ENCODE results near the gene LRRC71.

LRRC71 gene

GRCh38 chr1:156929596-156930238, 9.3 kb downstream of the LRRC71 start:
- DNase-seq, result no peak

GRCh38 chr1:156930483-156930882, 10.1 kb downstream of the LRRC71 start:
- no peak for DNase-seq

- DNase-seq, result no peak
Measured at GRCh38 chr1:156931211-156931952, 10.9 kb downstream of the LRRC71 start.

- DNase-seq, result no peak
Measured at GRCh38 chr1:156931974-156932710, 11.7 kb downstream of the LRRC71 start.

GRCh38 chr1:156933136-156933535, 12.7 kb downstream of the LRRC71 start:
- DNase-seq, result no peak

GRCh38 chr1:156935505-156936128, 15.2 kb downstream of the LRRC71 start:
- no peak for DNase-seq

- DNase-seq, result no peak
Measured at GRCh38 chr1:156936191-156936590, 15.8 kb downstream of the LRRC71 start.

GRCh38 chr1:156936721-156937220, 16.3 kb downstream of the LRRC71 start:
- DNase-seq, result no peak

- DNase-seq, result no peak
Measured at GRCh38 chr1:156937883-156938282, 17.5 kb downstream of the LRRC71 start.

- no peak for DNase-seq
Measured at GRCh38 chr1:156938813-156939212, 18.4 kb downstream of the LRRC71 start.

GRCh38 chr1:156939786-156940334, 19.4 kb downstream of the LRRC71 start:
- no peak for DNase-seq

GRCh38 chr1:156941675-156942074, 21.2 kb downstream of the LRRC71 start:
- DNase-seq, result no peak

- DNase-seq, result no peak
Measured at GRCh38 chr1:156942176-156942575, 21.7 kb downstream of the LRRC71 start.

GRCh38 chr1:156942576-156942975, 22.1 kb downstream of the LRRC71 start:
- no peak for DNase-seq

GRCh38 chr1:156943756-156944155, 23.3 kb downstream of the LRRC71 start:
- DNase-seq, result no peak

- DNase-seq, result no peak
Measured at GRCh38 chr1:156944268-156944667, 23.8 kb downstream of the LRRC71 start.

GRCh38 chr1:156944848-156945247, 24.4 kb downstream of the LRRC71 start:
- no peak for DNase-seq

- DNase-seq, result no peak
Measured at GRCh38 chr1:156945881-156946661, 25.6 kb downstream of the LRRC71 start.

GRCh38 chr1:156947127-156947526, 26.7 kb downstream of the LRRC71 start:
- no peak for DNase-seq

- no peak for DNase-seq
Measured at GRCh38 chr1:156947818-156948525, 27.5 kb downstream of the LRRC71 start.

GRCh38 chr1:156948708-156949107, 28.3 kb downstream of the LRRC71 start:
- no peak for DNase-seq
